Stimulated activated naive B cell treated with anti-CD40 and anti-IgM and Interleukin-4, amounts not matched to agents 10 μg/mL and 1 μg/mL and 100 μg/mL, for 72 hours (primary cell): Measurements from ENCODE around the gene PTGS1.
"Not testable (repeated sequence)": the region's sequence is repeated elsewhere in the genome, so short reads cannot be mapped to it uniquely, and the experiment has no call there.

ENCODE experiments used
- ATAC-seq, 2 donors: fragments of 150-1000 bp; cut with Tn5 transposase; replicated peaks; 2 replicates each; pipeline ENCODE4 v1.10.0; 2021; ENCODE audit warnings: moderate library complexity in 1 of 2
- DNase-seq: peaks from one replicate; pipeline ENCODE4 v3.0.0; 2021
- H3K27ac Mint-ChIP-seq: one replicate; pipeline ENCODE4 v1.8.0; 2022; ENCODE audit warnings: mild to moderate bottlenecking, mixed read lengths
- H3K27me3 Mint-ChIP-seq, 2 donors: one replicate each; pipeline ENCODE4 v1.8.0; 2022; ENCODE audit warnings: mixed read lengths in 2 of 2
- H3K36me3 Mint-ChIP-seq, 2 donors: one replicate each; pipeline ENCODE4 v1.8.0; 2022; ENCODE audit warnings: mixed read lengths in 2 of 2, mild to moderate bottlenecking in 1 of 2
- H3K4me1 Mint-ChIP-seq, 2 donors: one replicate each; pipeline ENCODE4 v1.8.0; 2022; ENCODE audit warnings: mixed read lengths in 2 of 2, mild to moderate bottlenecking in 1 of 2
- H3K4me3 Mint-ChIP-seq, 2 donors: one replicate each; pipeline ENCODE4 v1.8.0; 2022; ENCODE audit warnings: mild to moderate bottlenecking in 2 of 2, mixed read lengths in 2 of 2, moderate library complexity in 1 of 2
- H3K9me3 Mint-ChIP-seq, 2 donors: one replicate each; pipeline ENCODE4 v1.8.0; 2022; ENCODE audit warnings: mixed read lengths in 2 of 2, mild to moderate bottlenecking in 1 of 2

The PTGS1 gene

GRCh38 chr9:122355336-122355875 is 15.4 kb upstream of the PTGS1 start:
- ATAC-seq: no peak
- DNase-seq: no peak
- Mint-ChIP-seq H3K4me1 (no peaks in the 10 kb centered on the region), H3K27ac (no peak overlapping the region), H3K4me3 (no peak overlapping the region), H3K9me3 (peaks cover 12 to 14% of the 10 kb centered on the region in 2 donors), H3K27me3 (peaks cover 12 to 14% of the 10 kb centered on the region in 2 donors), H3K36me3 (peaks cover 6 to 14% of the 10 kb centered on the region in 2 donors)

DNA sequence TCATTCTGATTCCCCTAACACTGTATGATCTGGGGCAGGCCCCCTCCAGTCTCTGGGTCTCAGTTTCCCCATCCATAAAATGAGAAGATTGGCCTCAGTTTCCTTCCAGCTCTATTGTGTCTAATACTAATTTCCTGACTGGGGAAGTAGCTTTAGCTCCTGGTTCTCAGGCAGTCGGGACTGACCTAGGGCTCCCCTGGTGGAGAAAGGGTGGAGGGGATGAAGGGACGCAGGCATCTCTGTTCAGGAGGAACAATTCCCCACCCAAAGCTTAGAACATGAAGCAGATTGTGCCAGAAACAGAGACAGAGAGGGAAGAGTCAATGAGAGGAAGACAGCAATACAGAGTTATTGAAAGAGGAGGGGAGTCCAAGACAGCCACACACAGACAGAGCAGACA is 14.2 kb upstream of the PTGS1 start:
- Mint-ChIP-seq H3K9me3 (peaks cover 12 to 14% of the 10 kb centered on the region in 2 donors), H3K4me1 (peaks cover 0 to 5% of the 10 kb centered on the region in 2 donors), H3K36me3 (peaks cover 6 to 14% of the 10 kb centered on the region in 2 donors), H3K27me3 (peaks cover 7 to 9% of the 10 kb centered on the region in 2 donors), H3K4me3 (no peak overlapping the region), H3K27ac (no peak overlapping the region)
- DNase-seq (no peak), ATAC-seq (no peak)

GRCh38 chr9:122360891-122361290 is 9.9 kb upstream of the PTGS1 start:
- peak in 1 of 2 donors; percentile 18 for ATAC-seq
- Mint-ChIP-seq H3K9me3 (peaks cover 10% of the 10 kb centered on the region in 2 donors), H3K27ac (no peak overlapping the region), H3K4me3 (no peak overlapping the region), H3K36me3 (peaks cover 4 to 14% of the 10 kb centered on the region in 2 donors), H3K4me1 (peaks cover 0 to 5% of the 10 kb centered on the region in 2 donors), H3K27me3 (peaks cover 5 to 7% of the 10 kb centered on the region in 2 donors)
- no peak for DNase-seq

- not testable (repeated sequence) for H3K27me3 Mint-ChIP-seq, H3K4me1 Mint-ChIP-seq, H3K9me3 Mint-ChIP-seq, H3K36me3 Mint-ChIP-seq, H3K27ac Mint-ChIP-seq, DNase-seq, ATAC-seq, H3K4me3 Mint-ChIP-seq
Observed at GRCh38 chr9:122363131-122363530, 7.7 kb upstream of the PTGS1 start.

DNA sequence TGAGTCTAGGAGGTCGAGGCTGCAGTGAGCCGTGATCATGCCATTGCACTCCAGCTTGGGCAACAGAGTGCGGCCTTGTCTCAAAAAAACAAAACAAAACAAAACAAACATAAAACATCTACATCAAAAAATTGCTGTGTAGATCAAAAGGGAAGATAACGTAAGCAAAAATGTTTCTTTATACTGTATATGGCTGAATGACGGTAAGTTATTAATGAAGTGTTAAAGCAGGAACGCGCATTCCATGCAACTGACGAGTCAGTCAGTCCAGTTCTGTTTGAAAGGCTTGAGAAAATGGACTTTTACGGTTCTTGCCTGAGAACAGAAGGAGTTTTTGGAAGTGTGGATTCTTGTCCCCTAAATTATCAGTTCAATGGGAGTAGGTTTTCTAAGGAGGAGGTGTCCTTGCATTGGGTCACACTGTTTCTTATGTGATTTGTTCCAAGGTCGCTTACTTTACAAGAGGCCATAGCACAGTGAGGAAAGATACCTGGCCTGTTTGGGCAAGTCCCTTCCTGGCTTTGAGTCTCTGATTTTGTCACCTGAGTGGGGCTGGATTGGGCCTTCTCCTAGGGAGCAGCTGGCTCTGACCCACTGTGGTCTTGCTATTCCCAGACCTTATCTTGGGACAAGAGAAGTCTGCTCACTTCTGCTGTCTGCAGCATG is 6.6 kb upstream of the PTGS1 start:
- Mint-ChIP-seq H3K4me3 (no peak overlapping the region), H3K27ac (no peak overlapping the region), H3K27me3 (no peaks in the 10 kb centered on the region), H3K36me3 (peaks cover 0 to 1% of the 10 kb centered on the region in 2 donors), H3K9me3 (peaks cover 2 to 3% of the 10 kb centered on the region in 2 donors), H3K4me1 (peaks cover 0 to 9% of the 10 kb centered on the region in 2 donors)
- no peak for DNase-seq
- no peak for ATAC-seq

DNA sequence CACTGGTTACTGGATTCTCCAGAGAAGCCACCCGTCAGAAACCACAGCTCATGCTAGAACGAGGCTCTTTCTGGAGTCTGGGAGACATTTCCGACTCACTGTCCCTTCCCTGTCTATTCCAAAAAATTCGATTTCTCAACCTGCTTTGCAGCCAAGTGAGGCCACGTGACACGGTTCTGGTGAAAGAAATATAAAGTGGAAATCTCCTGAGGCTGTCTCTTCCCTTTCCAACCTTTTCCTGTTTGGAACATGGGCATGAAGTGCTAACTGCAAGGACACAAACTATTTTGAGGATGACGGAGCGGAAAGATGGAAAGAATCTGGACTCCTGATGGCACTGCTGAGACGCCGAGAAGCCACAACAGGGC is 6.1 kb upstream of the PTGS1 start:
- ATAC-seq: no peak
- no peak overlapping the region for H3K4me3 Mint-ChIP-seq
- no peak for DNase-seq
- H3K27ac Mint-ChIP-seq: no peak overlapping the region
- peaks cover 0 to 15% of the 10 kb centered on the region in 2 donors for H3K4me1 Mint-ChIP-seq
- H3K36me3 Mint-ChIP-seq: no peaks in the 10 kb centered on the region
- peaks cover 0 to 2% of the 10 kb centered on the region in 2 donors for H3K9me3 Mint-ChIP-seq
- H3K27me3 Mint-ChIP-seq: no peaks in the 10 kb centered on the region

DNA sequence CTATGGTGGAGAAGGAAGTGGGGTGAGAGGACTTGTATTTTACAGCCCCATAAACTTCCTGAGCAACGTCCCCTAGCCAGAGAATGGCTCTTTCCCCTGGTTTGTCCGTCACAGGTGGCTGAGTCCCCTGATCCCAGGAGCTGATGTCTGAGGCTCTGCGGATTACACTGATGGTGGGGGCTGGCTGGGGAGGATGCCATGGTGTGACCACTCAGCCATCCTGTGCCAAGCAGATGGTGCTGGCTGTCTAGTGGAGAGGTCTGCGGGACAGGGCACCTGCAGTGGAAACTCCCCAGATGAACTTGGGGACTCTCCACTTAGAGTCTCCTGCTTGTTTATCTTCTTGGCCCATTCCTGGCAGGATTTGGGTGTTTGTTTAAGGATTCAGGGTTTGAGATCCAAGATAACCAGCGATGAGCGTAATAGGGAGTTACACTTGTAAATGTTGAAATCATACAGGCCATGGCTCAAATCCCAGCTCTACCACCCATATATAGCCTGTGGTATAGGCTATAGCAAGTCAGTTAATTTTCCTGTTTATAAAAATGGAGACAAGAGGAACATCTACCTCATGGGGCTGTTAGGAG is 4.7 kb upstream of the PTGS1 start:
- H3K27me3 Mint-ChIP-seq: no peaks in the 10 kb centered on the region
- ATAC-seq (no peak), DNase-seq (no peak)
- no peaks in the 10 kb centered on the region for H3K36me3 Mint-ChIP-seq
- H3K9me3 Mint-ChIP-seq: peaks cover 0 to 2% of the 10 kb centered on the region in 2 donors
- H3K4me1 Mint-ChIP-seq: peaks cover 9 to 24% of the 10 kb centered on the region in 2 donors
- no peak overlapping the region for H3K4me3 Mint-ChIP-seq
- H3K27ac Mint-ChIP-seq: no peak overlapping the region

- DNase-seq (no peak), ATAC-seq (no peak)
- H3K4me3 Mint-ChIP-seq: no peak overlapping the region
- peaks cover 0 to 2% of the 10 kb centered on the region in 2 donors for H3K9me3 Mint-ChIP-seq
- H3K27ac Mint-ChIP-seq: no peak overlapping the region
- no peaks in the 10 kb centered on the region for H3K27me3 Mint-ChIP-seq
- H3K36me3 Mint-ChIP-seq: no peaks in the 10 kb centered on the region
- peaks cover 15 to 32% of the 10 kb centered on the region in 2 donors for H3K4me1 Mint-ChIP-seq
Observed at GRCh38 chr9:122367065-122367464, 3.8 kb upstream of the PTGS1 start.

DNA sequence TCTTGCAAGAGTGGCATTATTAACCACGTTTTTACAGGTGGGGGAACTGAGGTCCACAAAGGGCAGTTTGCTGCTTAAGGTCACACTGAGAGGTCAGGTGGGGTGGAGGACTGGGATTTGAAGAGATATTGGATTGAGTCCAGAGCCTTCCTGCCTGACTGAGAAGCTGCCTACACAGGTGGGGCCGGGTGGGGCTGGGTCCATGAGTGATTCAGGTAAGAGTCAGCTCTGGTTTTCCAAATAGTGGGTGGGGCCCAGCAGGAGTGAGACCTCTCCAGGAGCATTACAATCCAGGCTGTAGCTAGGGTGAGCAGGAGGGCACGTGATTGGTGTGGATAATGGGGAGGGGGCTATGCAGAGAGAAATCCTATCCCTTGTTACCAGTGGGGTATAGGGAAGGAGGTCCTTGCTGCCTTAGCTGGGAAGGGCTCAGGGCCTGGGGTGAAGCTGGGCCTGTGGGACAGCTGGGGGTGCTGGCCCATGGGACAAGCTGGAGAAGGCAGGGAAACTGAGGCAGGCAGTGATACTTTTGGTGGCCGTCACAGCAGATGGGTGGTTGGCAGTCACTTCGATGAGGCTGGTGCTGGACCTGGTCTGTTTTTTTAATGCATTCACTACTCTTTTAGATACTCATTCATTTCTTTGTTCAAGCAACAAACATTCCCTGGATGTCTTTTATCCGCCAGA is 2.9 kb upstream of the PTGS1 start:
- DNase-seq (no peak), ATAC-seq (no peak)
- no peaks in the 10 kb centered on the region for H3K27me3 Mint-ChIP-seq

GRCh38 chr9:122368642-122369041 is 2.2 kb upstream of the PTGS1 start:
- H3K36me3 Mint-ChIP-seq: no peaks in the 10 kb centered on the region
- peaks cover 0 to 2% of the 10 kb centered on the region in 2 donors for H3K9me3 Mint-ChIP-seq
- H3K4me3 Mint-ChIP-seq: no peak overlapping the region
- DNase-seq (no peak), ATAC-seq (no peak)
- H3K4me1 Mint-ChIP-seq: peaks cover 22 to 47% of the 10 kb centered on the region in 2 donors
- no peaks in the 10 kb centered on the region for H3K27me3 Mint-ChIP-seq
- no peak overlapping the region for H3K27ac Mint-ChIP-seq

More for the DNA sequence above, 2.9 kb upstream of the PTGS1 start:
- Mint-ChIP-seq H3K36me3 (no peaks in the 10 kb centered on the region), H3K4me3 (no peak overlapping the region), H3K27ac (no peak overlapping the region), H3K4me1 (peaks cover 19 to 40% of the 10 kb centered on the region in 2 donors), H3K9me3 (peaks cover 0 to 2% of the 10 kb centered on the region in 2 donors)

DNA sequence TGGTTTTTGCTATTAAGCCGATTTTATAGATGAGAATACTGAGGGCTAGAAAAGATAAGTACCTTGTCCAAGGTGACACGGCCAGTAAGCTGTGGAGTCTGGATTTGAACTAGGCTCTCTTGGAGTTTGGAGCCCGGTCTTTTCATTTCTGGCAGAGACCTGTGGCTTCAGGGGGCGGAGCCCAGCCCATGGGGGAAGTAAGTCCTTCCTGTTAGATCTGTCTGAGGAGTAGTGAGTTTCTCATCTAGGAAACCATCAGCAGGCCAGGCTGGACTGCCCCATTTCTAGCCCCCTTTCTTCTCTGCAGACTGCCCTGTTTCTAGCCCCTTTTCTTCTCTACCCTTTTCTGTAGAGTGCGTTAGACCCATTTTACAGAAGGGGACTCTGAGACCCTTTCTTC is 521 bp upstream of the PTGS1 start:
- no peak for DNase-seq

DNA sequence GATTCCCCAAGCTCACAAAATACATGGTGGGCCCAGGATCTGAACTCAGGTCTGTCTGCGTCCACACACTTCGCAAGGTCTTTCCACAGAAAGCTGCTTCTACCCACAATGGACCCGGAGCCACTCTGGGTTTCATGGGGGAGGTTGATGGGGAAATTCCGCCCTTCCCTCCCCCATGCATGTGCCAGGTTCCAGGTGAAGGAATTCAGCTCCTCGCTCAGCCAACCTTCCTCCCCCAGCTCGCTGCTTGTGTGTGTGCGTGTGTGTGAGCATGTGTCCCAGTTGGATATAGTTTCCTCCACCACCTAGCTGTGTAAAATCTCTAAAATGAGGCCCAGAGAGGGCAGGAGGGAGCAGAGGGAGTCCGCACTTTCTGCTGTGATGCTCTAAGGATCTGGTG is 1.0 kb downstream of the PTGS1 start:
- ATAC-seq: no peak
- H3K4me1 Mint-ChIP-seq: peaks cover 34 to 77% of the 10 kb centered on the region in 2 donors
- H3K27ac Mint-ChIP-seq: no peak overlapping the region
- no peak for DNase-seq
- peaks cover 0 to 2% of the 10 kb centered on the region in 2 donors for H3K9me3 Mint-ChIP-seq
- no peaks in the 10 kb centered on the region for H3K27me3 Mint-ChIP-seq
- H3K36me3 Mint-ChIP-seq: no peaks in the 10 kb centered on the region
- H3K4me3 Mint-ChIP-seq: peak overlapping the region; percentile 21 to 41

More for the DNA sequence above, 521 bp upstream of the PTGS1 start:
- Mint-ChIP-seq H3K4me3 (peak overlapping the region; percentile 85 to 89), H3K27ac (peak overlapping the region; percentile 92), H3K36me3 (no peaks in the 10 kb centered on the region), H3K27me3 (no peaks in the 10 kb centered on the region), H3K4me1 (peaks cover 22 to 61% of the 10 kb centered on the region in 2 donors), H3K9me3 (peaks cover 0 to 2% of the 10 kb centered on the region in 2 donors)
- ATAC-seq: peak; percentile 54 to 61

DNA sequence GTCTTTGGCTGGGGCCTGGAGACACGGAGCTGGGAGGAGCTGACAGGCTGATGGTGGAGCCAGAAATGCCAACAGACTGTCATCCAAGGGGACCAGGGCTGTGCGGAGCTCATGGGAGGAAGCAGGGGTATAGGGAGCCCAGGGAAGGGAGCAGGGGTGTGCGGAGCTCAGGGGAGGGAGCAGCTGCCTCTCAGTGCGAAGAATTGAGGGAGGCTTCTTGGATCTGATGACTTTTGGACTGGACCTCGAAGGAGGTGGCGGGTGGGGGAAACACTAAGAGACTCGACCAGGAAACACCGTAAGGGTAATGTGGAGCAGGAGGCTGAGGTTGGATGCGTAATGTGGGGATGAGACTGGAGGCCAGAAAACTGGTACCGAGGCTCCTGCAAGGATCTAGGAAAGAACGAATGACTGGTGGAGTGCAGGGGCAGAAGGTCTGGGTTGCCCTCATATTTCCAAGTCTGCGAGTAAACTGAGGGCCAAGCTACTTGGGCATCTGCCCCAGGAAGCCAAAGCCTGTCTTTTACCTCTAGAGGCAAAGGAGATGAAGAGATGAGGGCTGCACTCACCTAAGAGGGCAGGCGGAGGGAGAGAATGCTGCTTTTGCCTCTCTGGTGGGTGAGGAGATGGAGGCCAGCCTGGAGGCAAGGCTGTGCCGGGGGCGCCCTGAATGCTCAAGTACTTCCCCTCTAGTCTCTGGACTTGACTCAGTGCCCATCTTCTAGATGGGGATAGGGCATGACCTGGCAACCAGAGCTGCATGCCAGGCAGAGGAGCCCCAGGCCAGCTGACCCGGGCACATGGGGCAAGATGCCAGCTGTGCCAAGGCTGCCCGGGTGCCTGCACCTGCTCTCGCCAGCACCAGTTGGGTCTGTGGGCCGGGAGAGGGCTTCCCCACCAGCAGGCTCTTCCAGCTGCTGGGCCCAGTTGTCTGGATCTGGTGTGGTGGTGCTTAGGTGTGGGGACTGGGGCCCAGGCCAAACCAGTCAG is 2.3 kb downstream of the PTGS1 start:
- H3K9me3 Mint-ChIP-seq: peaks cover 0 to 2% of the 10 kb centered on the region in 2 donors
- H3K4me1 Mint-ChIP-seq: peaks cover 46 to 90% of the 10 kb centered on the region in 2 donors

More for the DNA sequence above, 2.3 kb downstream of the PTGS1 start:
- H3K4me3 Mint-ChIP-seq: no peak overlapping the region
- DNase-seq (no peak), ATAC-seq (no peak)
- no peaks in the 10 kb centered on the region for H3K27me3 Mint-ChIP-seq
- no peak overlapping the region for H3K27ac Mint-ChIP-seq
- peaks cover 0 to 4% of the 10 kb centered on the region in 2 donors for H3K36me3 Mint-ChIP-seq
